Neural crest cell (in vitro differentiated cells): ENCODE measurements around the gene LYSMD3. TPM values are rescaled to one million over a fixed set of nuclear protein-coding genes. Genes with fewer than 3 reads are reported as not detected.
"Not testable (repeated sequence)": the region's sequence is repeated elsewhere in the genome, so short reads cannot be mapped to it uniquely, and the experiment has no call there.

Source experiments
- DNase-seq: peaks from one replicate; pipeline ENCODE4 v3.0.0; 2021; ENCODE audit warnings: low read depth, mixed read lengths, low spot score
- H3K27ac Mint-ChIP-seq: one replicate; pipeline ENCODE4 v1.8.0; 2021; ENCODE audit warnings: mild to moderate bottlenecking, mixed read lengths; ENCODE audit not compliant: unreplicated experiment
- H3K27me3 Mint-ChIP-seq: 2 replicates; pipeline ENCODE4 v1.8.0; 2021; ENCODE audit warnings: low read depth, mild to moderate bottlenecking, mixed read lengths
- H3K36me3 Mint-ChIP-seq: 2 replicates; pipeline ENCODE4 v1.8.0; 2021; ENCODE audit warnings: low read depth, mild to moderate bottlenecking, mixed read lengths
- H3K4me1 Mint-ChIP-seq: 2 replicates; pipeline ENCODE4 v1.8.0; 2021; ENCODE audit warnings: mixed read lengths
- H3K4me3 Mint-ChIP-seq: one replicate; pipeline ENCODE4 v1.8.0; 2021; ENCODE audit warnings: mild to moderate bottlenecking, mixed read lengths
- H3K9me3 Mint-ChIP-seq: 2 replicates; pipeline ENCODE4 v1.8.0; 2021; ENCODE audit warnings: mixed read lengths
- long read RNA-seq: library from polyadenylated mRNA; unstranded; transcript quantifications from one replicate; pipeline ENCODE4 v2.0.0, GENCODE V29; 2020
- total RNA-seq: library from RNA; stranded (reverse); gene quantifications from 2 replicates; pipeline ENCODE4 v1.2.1, GENCODE V29; 2021
- TF ChIP-seq, protein P1 (sequence below): fragments of 200-600 bp; sonication (generic); conservative IDR thresholded peaks from 2 replicates; pipeline ENCODE4 v1.5.0; 2021; ENCODE audit warnings: antibody characterized with exemption, mild to moderate bottlenecking

LYSMD3 gene
- total RNA-seq, result 12.0 and 12.1 TPM in 2 replicates
- long read RNA-seq, full-length matches to known transcripts, result 10 of 18 reads
- long read RNA-seq, partial matches to known transcripts, result 0 of 18 reads
- long read RNA-seq, other reads (novel, unspliced or antisense), result 8 of 18 reads

DNA sequence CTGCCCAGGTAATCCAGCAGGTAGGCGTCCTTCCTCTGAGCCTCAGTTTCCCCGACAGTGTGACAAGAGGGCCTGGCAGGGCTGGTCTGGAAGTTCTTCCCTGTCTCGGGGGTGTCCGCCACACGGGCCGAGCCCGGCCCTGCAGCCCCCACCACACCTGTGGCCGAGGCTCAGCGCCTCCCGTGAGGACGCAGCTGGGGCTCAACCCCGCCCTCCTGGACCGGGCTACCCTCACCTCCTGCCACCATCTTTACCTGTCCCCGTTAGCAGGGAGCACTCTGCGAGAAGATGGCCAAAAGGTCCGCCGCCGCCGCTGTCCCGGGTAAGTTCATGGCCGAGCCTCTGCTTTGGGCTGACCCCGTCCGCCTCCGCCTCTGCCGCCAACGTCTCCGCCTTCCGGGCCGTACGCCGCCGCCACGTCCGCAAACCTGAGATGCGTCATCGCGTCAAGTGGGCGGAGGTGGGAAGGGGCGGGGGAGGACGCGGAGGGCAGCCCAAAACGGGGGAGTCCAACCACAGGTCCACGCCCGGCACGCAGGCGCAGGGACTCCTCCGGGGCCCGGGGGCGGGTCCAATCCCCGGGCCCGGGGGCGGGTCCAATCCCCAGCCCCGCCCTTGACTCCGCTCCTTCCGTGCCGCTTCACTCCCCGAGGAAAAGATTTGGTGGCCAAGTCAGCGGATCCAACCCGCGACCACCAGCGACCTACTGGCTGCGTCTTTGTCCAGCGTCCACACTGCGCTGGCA lies at the start of gene LYSMD3:
Gene LYSMD3, minus strand, starts transcription at position 391 of the 745 bp plus-strand sequence. CDS start 4,295 bp downstream, outside the sequence.
- H3K9me3 Mint-ChIP-seq, result no peaks in the 10 kb centered on the region
- DNase-seq, result peak; percentile 90
- peaks cover 20% of the 10 kb centered on the region for H3K27me3 Mint-ChIP-seq
- H3K27ac Mint-ChIP-seq, result peak within 1 kb of the TSS; percentile 98
- H3K4me1 Mint-ChIP-seq, result peaks cover 47% of the 10 kb centered on the region
- peak within 1 kb of the TSS; percentile 99 for H3K4me3 Mint-ChIP-seq
- H3K36me3 Mint-ChIP-seq, result no peaks in the 10 kb centered on the region
- TF ChIP-seq, protein P1, sequence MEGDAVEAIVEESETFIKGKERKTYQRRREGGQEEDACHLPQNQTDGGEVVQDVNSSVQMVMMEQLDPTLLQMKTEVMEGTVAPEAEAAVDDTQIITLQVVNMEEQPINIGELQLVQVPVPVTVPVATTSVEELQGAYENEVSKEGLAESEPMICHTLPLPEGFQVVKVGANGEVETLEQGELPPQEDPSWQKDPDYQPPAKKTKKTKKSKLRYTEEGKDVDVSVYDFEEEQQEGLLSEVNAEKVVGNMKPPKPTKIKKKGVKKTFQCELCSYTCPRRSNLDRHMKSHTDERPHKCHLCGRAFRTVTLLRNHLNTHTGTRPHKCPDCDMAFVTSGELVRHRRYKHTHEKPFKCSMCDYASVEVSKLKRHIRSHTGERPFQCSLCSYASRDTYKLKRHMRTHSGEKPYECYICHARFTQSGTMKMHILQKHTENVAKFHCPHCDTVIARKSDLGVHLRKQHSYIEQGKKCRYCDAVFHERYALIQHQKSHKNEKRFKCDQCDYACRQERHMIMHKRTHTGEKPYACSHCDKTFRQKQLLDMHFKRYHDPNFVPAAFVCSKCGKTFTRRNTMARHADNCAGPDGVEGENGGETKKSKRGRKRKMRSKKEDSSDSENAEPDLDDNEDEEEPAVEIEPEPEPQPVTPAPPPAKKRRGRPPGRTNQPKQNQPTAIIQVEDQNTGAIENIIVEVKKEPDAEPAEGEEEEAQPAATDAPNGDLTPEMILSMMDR, result no peak

DNA sequence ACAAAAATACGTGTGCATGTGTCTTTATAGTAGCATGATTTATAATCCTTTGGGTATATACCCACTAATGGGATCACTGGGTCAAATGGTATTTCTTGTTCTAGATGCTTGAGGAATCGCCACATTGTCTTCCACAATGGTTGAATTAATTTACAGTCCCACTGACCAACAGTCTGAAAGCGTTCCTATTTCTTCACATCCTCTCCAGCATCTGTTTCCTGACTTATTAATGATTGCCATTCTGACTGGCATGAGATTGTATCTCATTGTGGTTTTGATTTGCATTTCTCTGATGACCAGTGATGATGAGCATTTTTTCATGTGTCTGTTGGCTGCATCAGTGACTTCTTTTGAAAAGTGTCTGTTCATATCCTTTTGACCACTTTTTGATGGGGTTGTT lies 47.2 kb upstream of the LYSMD3 start:
- not testable (repeated sequence) for H3K27me3 Mint-ChIP-seq, H3K27ac Mint-ChIP-seq, DNase-seq, H3K4me1 Mint-ChIP-seq, H3K4me3 Mint-ChIP-seq
- H3K36me3 Mint-ChIP-seq, result peaks cover 43% of the 10 kb centered on the region
- H3K9me3 Mint-ChIP-seq, result peaks cover 21% of the 10 kb centered on the region

DNA sequence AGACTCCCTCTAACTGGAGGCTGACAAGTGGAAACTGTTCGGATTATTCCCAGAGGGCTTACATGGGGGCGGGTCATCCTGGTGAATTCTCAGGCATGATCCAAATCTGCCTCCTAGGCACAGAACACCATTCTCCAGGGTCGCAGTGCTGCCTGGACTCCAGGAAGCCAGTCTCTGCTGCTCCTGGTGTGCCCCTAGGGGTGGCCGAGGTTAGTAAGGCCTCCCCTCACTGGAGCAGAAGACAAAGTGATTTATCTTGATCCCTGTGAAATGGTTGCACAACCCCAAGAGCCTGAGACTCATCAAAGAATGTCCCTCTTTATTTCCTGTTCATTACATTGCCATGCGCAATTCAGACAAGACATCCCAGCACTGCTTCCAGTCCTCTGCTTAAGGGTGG lies 46.3 kb upstream of the LYSMD3 start:
- H3K27ac Mint-ChIP-seq, result no peak overlapping the region
- peaks cover 5% of the 10 kb centered on the region for H3K4me1 Mint-ChIP-seq
- H3K9me3 Mint-ChIP-seq, result peaks cover 18% of the 10 kb centered on the region
- H3K27me3 Mint-ChIP-seq, result no peaks in the 10 kb centered on the region
- DNase-seq, result no peak
- no peak overlapping the region for H3K4me3 Mint-ChIP-seq
- H3K36me3 Mint-ChIP-seq, result peaks cover 40% of the 10 kb centered on the region
- TF ChIP-seq, protein P1, result no peak

DNA sequence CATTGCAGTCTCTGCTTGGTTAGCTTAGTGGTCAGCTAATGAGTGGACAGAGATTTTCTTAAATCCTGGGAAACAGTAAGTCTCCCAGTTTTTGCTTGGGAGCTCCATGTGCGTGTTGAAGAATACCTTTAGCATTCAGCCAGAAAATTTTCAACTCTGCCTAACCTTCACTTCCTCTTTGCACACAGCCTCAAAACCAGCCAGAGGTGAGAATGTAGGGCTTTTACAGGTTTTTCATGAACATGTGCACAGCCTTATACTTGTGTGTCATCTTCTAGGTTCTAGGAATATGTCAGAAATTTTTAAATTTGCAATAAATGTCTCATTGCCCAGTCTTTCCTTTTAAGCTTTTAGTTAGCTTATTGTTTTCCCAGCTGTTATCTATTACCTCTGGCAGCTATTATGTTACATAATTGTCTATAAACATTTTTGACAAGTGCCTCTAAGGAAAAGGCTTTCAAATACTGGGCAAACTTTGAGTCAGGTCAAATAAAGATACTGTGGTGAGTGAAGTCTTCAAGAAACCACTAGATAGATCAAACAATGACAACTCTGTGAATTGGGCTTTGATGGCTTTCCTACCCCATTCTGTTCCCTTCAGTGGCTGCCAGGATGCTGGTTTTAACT lies 41.9 kb upstream of the LYSMD3 start:
- H3K27ac Mint-ChIP-seq, result no peak overlapping the region
- no peak overlapping the region for H3K4me3 Mint-ChIP-seq
- TF ChIP-seq, protein P1, result no peak
- peaks cover 33% of the 10 kb centered on the region for H3K36me3 Mint-ChIP-seq
- no peaks in the 10 kb centered on the region for H3K27me3 Mint-ChIP-seq
- no peak for DNase-seq
- peaks cover 20% of the 10 kb centered on the region for H3K9me3 Mint-ChIP-seq
- H3K4me1 Mint-ChIP-seq, result peaks cover 5% of the 10 kb centered on the region

DNA sequence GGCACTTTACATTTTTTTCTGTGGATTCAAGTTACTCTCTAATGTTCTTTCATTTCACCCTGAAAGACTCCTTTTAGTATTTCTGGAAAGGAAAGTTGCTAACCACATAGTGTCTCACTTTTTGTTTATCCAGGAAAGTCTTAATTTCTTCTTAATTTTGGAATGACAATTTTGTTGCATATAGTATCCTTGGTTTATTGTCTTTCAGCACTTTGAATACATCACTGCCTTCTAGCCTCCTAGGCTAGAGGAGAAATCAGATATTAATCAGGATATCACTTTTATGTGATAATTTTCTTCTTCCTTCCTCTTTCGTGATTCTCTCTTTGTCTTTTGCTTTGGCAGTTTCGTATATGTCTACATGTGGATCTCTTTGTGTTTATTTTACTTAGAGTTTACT lies 40.6 kb upstream of the LYSMD3 start:
- Mint-ChIP-seq H3K27ac (no peak overlapping the region), H3K36me3 (peaks cover 31% of the 10 kb centered on the region), H3K27me3 (no peaks in the 10 kb centered on the region), H3K4me3 (no peak overlapping the region), H3K9me3 (peaks cover 20% of the 10 kb centered on the region), H3K4me1 (peaks cover 5% of the 10 kb centered on the region)
- TF ChIP-seq, protein P1, result no peak
- DNase-seq, result no peak

DNA sequence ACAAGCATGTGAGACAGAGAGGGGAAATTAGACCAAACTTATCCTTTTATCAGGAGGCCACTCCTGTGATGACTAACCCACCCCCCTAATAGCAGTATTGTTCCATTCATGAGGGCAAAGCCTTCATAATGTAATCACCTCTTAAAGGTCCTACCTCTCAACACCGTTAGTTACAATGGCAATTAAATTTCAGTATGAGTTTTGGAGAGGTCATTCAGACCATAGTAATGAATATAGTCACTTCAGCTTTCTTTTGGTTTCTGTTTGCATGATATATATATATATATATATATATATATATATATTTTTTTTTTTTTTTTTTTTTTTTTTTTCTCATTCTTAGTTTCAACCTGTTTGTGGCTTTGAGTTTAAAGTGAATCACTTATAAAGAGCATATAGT lies 39.7 kb upstream of the LYSMD3 start:
- peaks cover 29% of the 10 kb centered on the region for H3K36me3 Mint-ChIP-seq
- DNase-seq, result no peak
- no peak overlapping the region for H3K27ac Mint-ChIP-seq
- H3K9me3 Mint-ChIP-seq, result peaks cover 17% of the 10 kb centered on the region
- TF ChIP-seq, protein P1, result no peak
- no peak overlapping the region for H3K4me3 Mint-ChIP-seq
- H3K27me3 Mint-ChIP-seq, result peaks cover 2% of the 10 kb centered on the region
- peaks cover 5% of the 10 kb centered on the region for H3K4me1 Mint-ChIP-seq
